Pancreas (tissue), 10 donors: ENCODE data around the gene PIGN. TPM values are rescaled to one million over a fixed set of nuclear protein-coding genes. Genes with fewer than 3 reads are reported as not detected.

Experiments used
- ATAC-seq, 4 donors: fragments of 200-7000 bp; cut with Tn5 transposase; one replicate each; pipeline versions ENCODE4 v1.8.0 to v1.9.1; 2020; ENCODE audit warnings: mild to moderate bottlenecking in 4 of 4, moderate library complexity in 4 of 4
- DNase-seq, 6 donors: peaks; one replicate each; pipeline ENCODE4 v3.0.0-alpha.2; 2020
- FAIRE-seq: peaks from 2 replicates; lab custom pipeline; 2012; peaks lifted over from hg19 to GRCh38; lab: Jason Lieb, UNC
- H3K27ac ChIP-seq, 4 donors: fragments of 200-600 bp; sonication (generic); 1 replicate in 3 of 4; 2 replicates in 1 of 4; pipeline versions ENCODE4 v1.5.0 to v1.8.0; 2020
- H3K27me3 ChIP-seq, 4 donors: fragments of 200-600 bp; one replicate each; pipeline ENCODE4 v1.8.0; 2021
- H3K36me3 ChIP-seq, 3 donors: fragments of 200-600 bp; sonication (generic) in 1 of 3; one replicate each; pipeline versions ENCODE4 v1.5.0 to v1.8.0; 2020 to 2021
- H3K4me1 ChIP-seq, 3 donors: fragments of 200-600 bp; one replicate each; pipeline ENCODE4 v1.8.0; 2021
- H3K4me3 ChIP-seq, 4 donors: fragments of 200-600 bp; sonication (generic) in 2 of 4; one replicate each; pipeline versions ENCODE4 v1.5.0 to v1.8.0; 2020 to 2021
- H3K9me3 ChIP-seq, 4 donors: fragments of 200-600 bp; one replicate each; pipeline ENCODE4 v1.8.0; 2021
- CTCF ChIP-seq, 4 donors: fragments of 200-600 bp; sonication (generic) in 3 of 4; IDR thresholded peaks; one replicate each; pipeline versions ENCODE4 v1.5.0 to v1.8.0; 2021; ENCODE audit warnings: antibody characterized with exemption in 4 of 4
- WGBS, 2 donors: extraction: QIAGEN DNeasy Blood & Tissue Kit; methylation state at CpG; one replicate each; pipeline ENCODE4 v1.1.7; 2013; 5-methylcytosine and 5-hydroxymethylcytosine counted together
- intact Hi-C, 3 donors: fragments of 100-400 bp; cut with DNase I; formaldehyde crosslinking; loops; one replicate each; pipeline versions ENCODE4 v1.11.1 to v1.14.2; 2022
- polyA plus RNA-seq, 2 donors: library from polyadenylated mRNA; stranded (reverse); fragments of 200-250 nt; gene quantifications; one replicate each; pipeline ENCODE4 v1.2.3, GENCODE V29; 2013
- total RNA-seq, 6 donors: library from RNA; stranded (reverse); fragmentation: NEBNext Ultra II Directional in 4 of 6; extraction: Animal tissue kit (Norgen Biotek cat#: 25700) in 4 of 6; gene quantifications; one replicate each; pipeline versions ENCODE4 v1.2.1 to v1.2.4, GENCODE V29; 2021 to 2023
- donor health status: healthy with polysubstance abuse.
- donor health status: DM: no; HTN: no; CAD: no; lungs with moderate emphysema.
- donor health status: DM: no; HTN: no; CAD: no.
- donor health status: control.
- donor health status: control.
- donor health status: Bipolar disorder and iron deficiency.
- donor health status: DM: yes; HTN: yes; CAD: no.
- donor health status: DM: no; HTN: no; CAD: no.
- donor health status: DM: no; HTN: no; CAD: no.
- donor health status: DM: yes; HTN: yes; CAD: no.

Gene PIGN
- total and polyA plus RNA-seq, 8 donors, result 3.1 to 23.1 (median 17.1) TPM

- Histone ChIP-seq H3K4me1 (no peaks in the 10 kb centered on the region), H3K27ac (no peak overlapping the region), H3K36me3 (no peaks in the 10 kb centered on the region), H3K4me3 (no peak overlapping the region), H3K9me3 (no peaks in the 10 kb centered on the region), H3K27me3 (no peaks in the 10 kb centered on the region)
- WGBS, 2 donors, result 48 to 58% methylated on average over 5 of the region's 5 CpGs
- no peak for TF ChIP-seq CTCF (IDR thresholded peaks at IDR 0.05)
- intact Hi-C loops, result no loop called here
- DNase-seq (no peak), ATAC-seq (peak in 1 of 4 donors; percentile 35), FAIRE-seq (no peak)
Observed at GRCh38 chr18:62164855-62165487, 21.9 kb downstream of the PIGN start.

DNA sequence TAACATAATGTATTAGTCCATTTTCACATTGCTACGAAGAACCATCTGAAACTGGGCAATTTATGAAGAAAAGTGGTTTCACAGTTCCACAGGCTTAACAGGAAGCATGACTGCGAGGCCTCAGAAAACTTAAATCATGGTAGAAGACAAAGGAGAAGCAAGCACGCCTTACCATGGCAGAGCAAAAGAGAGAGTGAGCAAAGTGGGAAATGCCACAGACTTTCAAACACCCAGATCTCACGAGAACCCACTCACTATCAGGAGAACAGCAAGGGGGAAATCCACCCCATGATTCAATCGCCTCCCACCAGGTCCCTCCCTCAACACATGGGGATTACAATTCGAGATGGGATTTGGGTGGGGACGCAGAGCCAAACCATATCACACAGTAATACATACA, 22.5 kb downstream of the PIGN start:
- 94 to 96% methylated on average over 7 of the region's 7 CpGs for WGBS, 2 donors
- no peak overlapping the region for H3K4me3 ChIP-seq
- H3K4me1 ChIP-seq, result no peaks in the 10 kb centered on the region
- ATAC-seq (no peak), DNase-seq (no peak), FAIRE-seq (no peak)
- no peaks in the 10 kb centered on the region for H3K9me3 ChIP-seq
- H3K36me3 ChIP-seq, result no peaks in the 10 kb centered on the region
- no peaks in the 10 kb centered on the region for H3K27me3 ChIP-seq
- TF ChIP-seq CTCF (IDR thresholded peaks at IDR 0.05), result no peak
- no peak overlapping the region for H3K27ac ChIP-seq
- intact Hi-C loops, result no loop called here

DNA sequence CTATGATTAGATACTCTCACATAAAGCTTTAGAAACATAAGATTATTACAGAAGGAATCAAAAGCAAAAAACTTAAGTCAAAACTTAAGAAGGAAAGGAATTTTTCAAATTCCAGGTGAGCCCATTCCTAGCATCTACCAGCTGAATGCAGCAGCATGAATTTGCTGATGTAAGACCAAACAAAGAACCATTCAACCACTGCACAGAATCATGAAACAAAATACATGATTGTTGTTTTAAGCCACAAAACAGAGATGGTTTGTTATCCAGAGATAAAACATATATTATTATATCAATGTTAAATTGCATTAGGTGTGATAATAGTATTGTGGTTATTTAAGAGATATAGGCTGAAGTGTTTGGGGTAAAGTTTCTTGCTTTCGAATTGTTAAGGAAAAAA, 29.0 kb downstream of the PIGN start:
- 91% methylated on average over 1 of the region's 1 CpG for WGBS, 2 donors
- no peak for TF ChIP-seq CTCF (IDR thresholded peaks at IDR 0.05)
- no peak for FAIRE-seq
- no peak overlapping the region for H3K4me3 ChIP-seq
- intact Hi-C loops, result no loop called here
- no peak for DNase-seq
- H3K27ac ChIP-seq, result no peak overlapping the region
- no peaks in the 10 kb centered on the region for H3K27me3 ChIP-seq
- no peaks in the 10 kb centered on the region for H3K36me3 ChIP-seq
- H3K4me1 ChIP-seq, result peaks cover 0 to 6% (median 4%) of the 10 kb centered on the region in 3 donors
- H3K9me3 ChIP-seq, result no peaks in the 10 kb centered on the region
- no peak for ATAC-seq

DNA sequence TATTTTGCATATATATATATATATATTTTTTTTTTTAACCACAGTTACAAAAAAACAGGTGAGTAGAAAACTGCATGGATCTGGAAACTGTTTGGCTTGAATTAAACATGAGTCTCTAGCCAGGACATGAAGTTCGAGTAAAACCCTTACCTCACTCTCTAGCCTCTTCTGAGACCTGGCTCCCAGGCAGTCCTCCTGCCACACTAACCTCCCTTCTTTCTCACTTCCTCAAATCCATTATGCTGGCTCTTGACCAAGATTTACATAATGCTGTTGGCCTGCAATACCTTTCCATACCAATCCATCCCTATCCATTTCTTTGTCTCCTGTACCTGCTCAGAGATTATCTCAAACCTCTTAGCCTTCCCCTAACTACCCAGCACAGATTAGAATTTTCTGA, 34.0 kb downstream of the PIGN start:
- WGBS, 2 donors, result 88 to 95% methylated on average over 1 of the region's 1 CpG
- ATAC-seq, result no peak
- no peak for FAIRE-seq
- Histone ChIP-seq H3K9me3 (no peaks in the 10 kb centered on the region), H3K27me3 (no peaks in the 10 kb centered on the region), H3K36me3 (no peaks in the 10 kb centered on the region), H3K27ac (no peak overlapping the region), H3K4me3 (no peak overlapping the region), H3K4me1 (peaks cover 0 to 6% (median 4%) of the 10 kb centered on the region in 3 donors)
- TF ChIP-seq CTCF (IDR thresholded peaks at IDR 0.05), result no peak
- intact Hi-C loops, result no loop called here
- DNase-seq, result no peak

GRCh38 chr18:62151068-62151771, 35.6 kb downstream of the PIGN start:
- TF ChIP-seq CTCF (IDR thresholded peaks at IDR 0.05), result no peak
- Histone ChIP-seq H3K9me3 (no peaks in the 10 kb centered on the region), H3K27me3 (no peaks in the 10 kb centered on the region), H3K27ac (no peak overlapping the region), H3K4me1 (no peaks in the 10 kb centered on the region), H3K36me3 (no peaks in the 10 kb centered on the region), H3K4me3 (no peak overlapping the region)
- intact Hi-C loops, result no loop called here
- ATAC-seq (no peak), FAIRE-seq (no peak), DNase-seq (no peak)
- WGBS, 2 donors, result 91 to 93% methylated on average over 9 of the region's 9 CpGs
